IMR-90 (cell line): Measurements from ENCODE around the gene NIPA2. TPM values are rescaled to one million over a fixed set of nuclear protein-coding genes. Genes with fewer than 3 reads are reported as not detected.

Source experiments
- ATAC-seq: fragments of 200-7000 bp; cut with Tn5 transposase; 2 replicates; pipeline ENCODE4 v1.9.1; 2020; ENCODE audit warnings: low read depth, mild to moderate bottlenecking, moderate library complexity
- BruUV-seq: library from RNA; stranded (reverse); fragments of 400-500 nt; replicated peaks from 2 replicates; lab custom pipeline; 2021; lab: Mats Ljungman, UMichigan
- CTCF ChIA-PET: fragments of 300-600 bp; formaldehyde crosslinking; extraction: SDS; loops from one replicate; lab custom pipeline; 2021; ENCODE audit warnings: antibody characterized with exemption; lab: Yijun Ruan, JAX
- POLR2A ChIA-PET: fragments of 300-600 bp; sonication (Branson Sonifier 250); formaldehyde crosslinking; loops from one replicate; lab custom pipeline; 2022; ENCODE audit warnings: antibody characterized with exemption; ENCODE audit not compliant: unreplicated experiment; lab: Charles Lee
- DNase-seq: peaks from one replicate; pipeline ENCODE4 v3.0.0; 2013
- H2AFZ ChIP-seq: replicated peaks from 2 replicates; pipeline ENCODE3; 2013; ENCODE audit warnings: low read length, mild to moderate bottlenecking; ENCODE audit not compliant: poor library complexity
- H2AK5ac ChIP-seq: 2 replicates; pipeline ENCODE4 v1.6.1; 2013; ENCODE audit warnings: low read depth, low read length, inconsistent platforms
- H2AK9ac ChIP-seq: replicated peaks from 2 replicates; pipeline ENCODE3; 2013; ENCODE audit warnings: mild to moderate bottlenecking, low read depth, low read length, moderate library complexity; ENCODE audit not compliant: poor library complexity
- H2BK120ac ChIP-seq: 2 replicates; pipeline ENCODE4 v1.6.1; 2013; ENCODE audit warnings: low read depth, low read length, inconsistent platforms
- H2BK15ac ChIP-seq: 3 replicates; pipeline ENCODE4 v1.6.1; 2013; ENCODE audit warnings: low read depth, low read length, inconsistent platforms
- H2BK20ac ChIP-seq: 2 replicates; pipeline ENCODE4 v1.6.1; 2013; ENCODE audit warnings: low read depth, mild to moderate bottlenecking, inconsistent platforms, low read length, moderate library complexity
- H2BK5ac ChIP-seq: 2 replicates; pipeline ENCODE4 v1.6.1; 2013; ENCODE audit warnings: mild to moderate bottlenecking, low read depth, low read length, inconsistent platforms; ENCODE audit not compliant: poor library complexity, severe bottlenecking
- H3K14ac ChIP-seq: replicated peaks from 2 replicates; pipeline ENCODE4 v1.6.1; 2013; ENCODE audit warnings: low read depth, low read length, inconsistent platforms
- H3K18ac ChIP-seq: 2 replicates; pipeline ENCODE4 v1.6.1; 2013; ENCODE audit warnings: low read depth, low read length, control low read depth
- H3K23ac ChIP-seq: 2 replicates; pipeline ENCODE4 v1.6.1; 2013; ENCODE audit warnings: low read depth, low read length, inconsistent platforms
- H3K27ac ChIP-seq: 2 replicates; pipeline ENCODE4 v1.5.1; 2013; ENCODE audit warnings: mild to moderate bottlenecking, control low read depth, low read length; ENCODE audit not compliant: insufficient read depth
- H3K27me3 ChIP-seq: 2 replicates; pipeline ENCODE4 v1.6.1; 2013; ENCODE audit warnings: low read length; ENCODE audit not compliant: control insufficient read depth, insufficient read depth
- H3K36me3 ChIP-seq: 2 replicates; pipeline ENCODE4 v1.6.1; 2013; ENCODE audit warnings: low read length, mixed read lengths; ENCODE audit not compliant: control insufficient read depth, insufficient read depth
- H3K4ac ChIP-seq: 2 replicates; pipeline ENCODE4 v1.6.1; 2013; ENCODE audit warnings: low read depth, low read length, inconsistent platforms
- H3K4me1 ChIP-seq: 2 replicates; pipeline ENCODE4 v1.6.1; 2013; ENCODE audit warnings: low read length, mixed read lengths; ENCODE audit not compliant: control insufficient read depth, insufficient read depth
- H3K4me2 ChIP-seq: 2 replicates; pipeline ENCODE4 v1.6.1; 2013; ENCODE audit warnings: low read depth, mild to moderate bottlenecking, control low read depth, low read length, moderate library complexity
- H3K4me3 ChIP-seq: 2 replicates; pipeline ENCODE4 v1.5.1; 2013; ENCODE audit warnings: low read depth, mild to moderate bottlenecking, control low read depth, low read length, moderate library complexity; ENCODE audit not compliant: insufficient read depth
- H3K56ac ChIP-seq: 2 replicates; pipeline ENCODE4 v1.6.1; 2013; ENCODE audit warnings: low read length, inconsistent platforms; ENCODE audit not compliant: insufficient read depth; ENCODE audit errors: extremely low read depth
- H3K79me1 ChIP-seq, 2 experiments: 2 replicates each; pipeline ENCODE4 v1.6.1; 2013; ENCODE audit warnings: low read length in 2 of 2, inconsistent platforms in 1 of 2, low read depth in 1 of 2
- H3K9ac ChIP-seq: 2 replicates; pipeline ENCODE4 v1.6.1; 2013; ENCODE audit warnings: low read depth, low read length, control low read depth
- H3K9me1 ChIP-seq: 2 replicates; pipeline ENCODE4 v1.6.1; 2013; ENCODE audit warnings: low read length, inconsistent platforms; ENCODE audit not compliant: insufficient read depth
- H3K9me3 ChIP-seq: 2 replicates; pipeline ENCODE4 v1.6.1; 2013; ENCODE audit warnings: low read length; ENCODE audit not compliant: control insufficient read depth, insufficient read depth
- H4K20me1 ChIP-seq: 2 replicates; pipeline ENCODE4 v1.6.1; 2013; ENCODE audit warnings: low read length, inconsistent platforms; ENCODE audit not compliant: insufficient read depth
- H4K5ac ChIP-seq: 2 replicates; pipeline ENCODE4 v1.6.1; 2013; ENCODE audit warnings: mild to moderate bottlenecking, low read depth, low read length, control low read depth
- H4K8ac ChIP-seq, 2 experiments: 2 replicates each; pipeline ENCODE4 v1.6.1; 2013; ENCODE audit warnings: low read depth in 2 of 2, low read length in 2 of 2, control low read depth in 1 of 2, inconsistent platforms in 1 of 2
- H4K91ac ChIP-seq: 2 replicates; pipeline ENCODE4 v1.6.1; 2013; ENCODE audit warnings: low read depth, low read length, inconsistent platforms; ENCODE audit not compliant: insufficient read depth
- POLR2A ChIP-seq: IDR thresholded peaks from 2 replicates; pipeline ENCODE4 v1.6.1; 2012; ENCODE audit warnings: mild to moderate bottlenecking, low read depth, low read length
- WGBS, 2 experiments: methylation state at CpG; one replicate each; pipeline versions ENCODE4 v1.1.5 to v1.1.7; 2013; ENCODE audit warnings: missing lambda C conversion rate in 2 of 2; ENCODE audit not compliant: insufficient read length in 1 of 2; ENCODE audit errors: extremely low coverage in 2 of 2; 5-methylcytosine and 5-hydroxymethylcytosine counted together
- dilution Hi-C: fragments of 300-500 bp; cut with HindIII; formaldehyde crosslinking; loops from one replicate; pipeline ENCODE4 v1.14.3; 2018; ENCODE audit warnings: low sequenced_read_pairs; ENCODE audit not compliant: unreplicated experiment
- in situ Hi-C: fragments of 300-500 bp; cut with MboI; formaldehyde crosslinking; loops from 3 replicates; pipeline ENCODE4 v1.14.3; 2019; ENCODE audit warnings: low sequenced_read_pairs, inconsistent platforms, mixed read lengths
- intact Hi-C: fragments of 100-400 bp; cut with micrococcal nuclease; formaldehyde crosslinking; loops from 2 replicates; pipeline ENCODE4 v1.10.0; 2022
- polyA plus RNA-seq, 3 experiments: library from polyadenylated mRNA; depleted of rRNA; stranded (reverse); fragments of >200 nt; gene quantifications; 2 replicates each; pipeline ENCODE4 v1.2.3, GENCODE V29; 2012; ENCODE audit warnings: low replicate concordance in 1 of 3
- total RNA-seq: library from RNA; depleted of rRNA; stranded (reverse); fragments of >200 nt; gene quantifications from 2 replicates; pipeline ENCODE4 v1.2.3, GENCODE V29; 2012

The NIPA2 gene
- total and polyA plus RNA-seq, 2 of the 4 experiments (the other 2 are of a cell fraction) = 33.0 to 38.0 TPM

GRCh38 chr15:22911306-22911705 lies 72.8 kb downstream of the NIPA2 start:
- no peak overlapping the region for H4K5ac ChIP-seq
- ATAC-seq = no peak
- H3K23ac ChIP-seq = no peak overlapping the region
- H3K9me3 ChIP-seq = no peaks in the 10 kb centered on the region
- no peak overlapping the region for H4K8ac ChIP-seq
- H2AK5ac ChIP-seq = no peak overlapping the region
- H4K20me1 ChIP-seq = no peaks in the 10 kb centered on the region
- TF ChIP-seq POLR2A = no peak
- peaks cover 62% of the 10 kb centered on the region for H3K36me3 ChIP-seq
- H3K9ac ChIP-seq = no peak overlapping the region
- H3K27ac ChIP-seq = no peak overlapping the region
- no peak overlapping the region for H2BK120ac ChIP-seq
- in situ Hi-C loops (no loop called here), intact Hi-C loops (no loop called here), dilution Hi-C loops (no loop called here)
- H3K79me1 ChIP-seq = peaks cover 0 to 6% of the 10 kb centered on the region in 2 experiments; a peak in 1 of 4 replicates
- no CpG with 5 or more reads among the region's 8 CpGs for WGBS, 2 experiments
- no peak overlapping the region for H2AFZ ChIP-seq
- H3K14ac ChIP-seq = no peak overlapping the region
- no peak for DNase-seq
- no peak overlapping the region for H3K4me2 ChIP-seq
- H3K27me3 ChIP-seq = no peaks in the 10 kb centered on the region
- no peak overlapping the region for H3K4me3 ChIP-seq
- no peak overlapping the region for H3K18ac ChIP-seq
- H3K4ac ChIP-seq = no peak overlapping the region
- H2AK9ac ChIP-seq = no peak overlapping the region
- H4K91ac ChIP-seq = no peak overlapping the region
- no TSS peak for BruUV-seq
- peaks cover 3% of the 10 kb centered on the region; the same call in 1 of the 2 replicates for H3K9me1 ChIP-seq
- no peak overlapping the region for H2BK15ac ChIP-seq
- no peak overlapping the region for H2BK5ac ChIP-seq
- no peak overlapping the region for H2BK20ac ChIP-seq
- ChIA-PET CTCF (no interaction called here), POLR2A (no interaction called here)
- no peaks in the 10 kb centered on the region for H3K4me1 ChIP-seq
- H3K56ac ChIP-seq = no peak overlapping the region
